ENCODE data around the gene DACT2. TPM values are rescaled to one million over a fixed set of nuclear protein-coding genes. Genes with fewer than 3 reads are reported as not detected.

DACT2 gene
- total RNA-seq, 4 donors from 2014 or later = 0.24 TPM; not detected in 3

DNA sequence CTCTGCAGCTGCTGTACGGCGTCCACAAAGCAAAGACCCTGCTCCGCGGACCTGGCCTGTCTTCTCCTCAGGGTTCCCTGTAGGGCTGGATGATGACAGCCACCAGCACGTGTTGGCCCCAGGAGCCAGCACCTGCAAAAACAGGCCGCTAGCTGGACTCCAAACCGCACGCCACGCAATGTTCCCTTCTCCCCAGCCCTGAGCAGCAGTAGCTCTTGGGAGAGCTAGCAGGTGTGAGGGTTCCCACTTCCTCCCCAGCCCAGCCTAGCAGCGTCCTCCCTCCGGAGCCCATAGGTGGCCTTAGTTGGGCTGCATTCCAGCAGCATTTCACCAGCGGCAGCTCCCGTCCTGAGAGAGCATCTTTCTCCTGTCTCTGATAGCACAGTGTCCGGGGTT is 42.3 kb downstream of the DACT2 start:
- no peak for ATAC-seq
- intact Hi-C loops (cut with DNase I; ENCODE audit: low total_unique reads) (no loop called here), in situ Hi-C loops (cut with MboI; ENCODE audit: low sequenced_read_pairs in 4 of 4) (no loop called here)
- H3K4me1 ChIP-seq = no peaks in the 10 kb centered on the region
- no peak overlapping the region for H3K4me3 ChIP-seq
- no peak for DNase-seq
- TF ChIP-seq, protein P1, sequence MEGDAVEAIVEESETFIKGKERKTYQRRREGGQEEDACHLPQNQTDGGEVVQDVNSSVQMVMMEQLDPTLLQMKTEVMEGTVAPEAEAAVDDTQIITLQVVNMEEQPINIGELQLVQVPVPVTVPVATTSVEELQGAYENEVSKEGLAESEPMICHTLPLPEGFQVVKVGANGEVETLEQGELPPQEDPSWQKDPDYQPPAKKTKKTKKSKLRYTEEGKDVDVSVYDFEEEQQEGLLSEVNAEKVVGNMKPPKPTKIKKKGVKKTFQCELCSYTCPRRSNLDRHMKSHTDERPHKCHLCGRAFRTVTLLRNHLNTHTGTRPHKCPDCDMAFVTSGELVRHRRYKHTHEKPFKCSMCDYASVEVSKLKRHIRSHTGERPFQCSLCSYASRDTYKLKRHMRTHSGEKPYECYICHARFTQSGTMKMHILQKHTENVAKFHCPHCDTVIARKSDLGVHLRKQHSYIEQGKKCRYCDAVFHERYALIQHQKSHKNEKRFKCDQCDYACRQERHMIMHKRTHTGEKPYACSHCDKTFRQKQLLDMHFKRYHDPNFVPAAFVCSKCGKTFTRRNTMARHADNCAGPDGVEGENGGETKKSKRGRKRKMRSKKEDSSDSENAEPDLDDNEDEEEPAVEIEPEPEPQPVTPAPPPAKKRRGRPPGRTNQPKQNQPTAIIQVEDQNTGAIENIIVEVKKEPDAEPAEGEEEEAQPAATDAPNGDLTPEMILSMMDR (IDR thresholded peaks at IDR 0.05 in 4 of 5, conservative IDR thresholded peaks at IDR 0.05 in 1 of 5) = no peak
- no peak for TF ChIP-seq POLR2A (IDR thresholded peaks at IDR 0.05)
- peaks cover 6 to 17% (median 12%) of the 10 kb centered on the region in 3 donors for H3K27me3 ChIP-seq
- H3K9me3 ChIP-seq = no peaks in the 10 kb centered on the region
- H3K27ac ChIP-seq = no peak overlapping the region
- H3K36me3 ChIP-seq = no peaks in the 10 kb centered on the region

DNA sequence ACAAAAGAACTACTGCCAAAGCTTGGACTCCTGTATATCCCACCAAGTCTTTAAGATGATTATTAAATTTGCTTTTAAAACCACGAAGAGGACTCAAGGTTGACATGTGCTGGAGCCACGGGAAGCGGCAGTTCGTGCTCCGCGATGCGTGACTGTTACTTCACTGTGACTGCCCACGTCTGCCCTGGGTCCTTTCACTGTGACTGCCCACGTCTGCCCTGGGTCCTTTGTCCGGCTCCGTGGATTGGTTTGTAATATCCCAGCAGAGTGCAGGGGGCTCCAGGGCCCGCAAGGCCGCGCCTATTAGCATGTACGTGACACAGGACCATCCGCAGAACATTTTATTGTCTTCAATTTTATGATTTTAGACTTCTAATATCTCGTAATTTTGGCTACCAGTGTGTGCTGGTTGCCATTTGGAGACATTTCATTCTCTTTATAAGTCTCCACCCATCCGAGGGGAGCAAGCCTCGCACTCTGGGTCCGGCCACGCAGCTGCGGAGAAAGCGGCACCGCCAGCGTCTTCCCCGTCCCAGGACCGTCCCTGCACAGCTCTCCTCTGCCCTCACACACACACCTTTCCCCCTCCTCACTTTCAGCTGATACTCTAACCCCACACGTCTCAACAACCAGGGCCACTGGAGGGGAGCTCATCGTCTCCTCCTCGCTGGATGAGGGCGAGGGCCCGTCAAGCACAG is 42.9 kb downstream of the DACT2 start:
- ATAC-seq = no peak
- in situ Hi-C loops (cut with MboI; ENCODE audit: low sequenced_read_pairs in 4 of 4) = no loop called here
- no peak for DNase-seq
- peaks cover 6 to 17% (median 12%) of the 10 kb centered on the region in 3 donors for H3K27me3 ChIP-seq
- H3K4me1 ChIP-seq = no peaks in the 10 kb centered on the region
- H3K36me3 ChIP-seq = no peaks in the 10 kb centered on the region
- no peak overlapping the region for H3K27ac ChIP-seq
- intact Hi-C loops (cut with DNase I; ENCODE audit: low total_unique reads) = no loop called here
- TF ChIP-seq, protein P1 (IDR thresholded peaks at IDR 0.05 in 4 of 5, conservative IDR thresholded peaks at IDR 0.05 in 1 of 5) = no peak
- TF ChIP-seq POLR2A (IDR thresholded peaks at IDR 0.05) = no peak
- H3K4me3 ChIP-seq = no peak overlapping the region
- H3K9me3 ChIP-seq = no peaks in the 10 kb centered on the region

DNA sequence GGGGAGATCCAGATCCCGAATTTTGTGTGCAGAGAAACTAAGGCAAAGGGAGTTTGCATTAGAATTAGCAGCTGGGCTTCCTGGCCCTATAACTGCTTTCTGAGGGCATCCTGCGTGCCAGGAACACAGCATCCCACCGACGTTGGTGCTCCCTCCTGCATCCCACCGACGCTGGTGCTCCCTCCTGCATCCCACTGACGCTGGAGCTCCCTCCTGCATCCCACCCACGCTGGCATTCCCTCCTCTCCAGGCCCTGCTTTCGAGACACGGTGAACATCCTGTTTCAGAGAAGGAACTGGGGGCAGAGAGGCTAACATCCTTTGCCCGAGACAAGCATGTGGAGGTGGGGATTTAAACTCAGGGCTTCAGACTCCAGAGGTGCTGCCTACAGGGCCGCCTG is 44.4 kb downstream of the DACT2 start:
- no peak for ATAC-seq
- Histone ChIP-seq H3K36me3 (no peaks in the 10 kb centered on the region), H3K9me3 (no peaks in the 10 kb centered on the region), H3K27me3 (peaks cover 6 to 14% (median 6%) of the 10 kb centered on the region in 3 donors), H3K27ac (no peak overlapping the region), H3K4me3 (no peak overlapping the region), H3K4me1 (no peaks in the 10 kb centered on the region)
- in situ Hi-C loops (cut with MboI; ENCODE audit: low sequenced_read_pairs in 4 of 4) (no loop called here), intact Hi-C loops (cut with DNase I; ENCODE audit: low total_unique reads) (no loop called here)
- TF ChIP-seq POLR2A (IDR thresholded peaks at IDR 0.05) = no peak
- TF ChIP-seq, protein P1 (IDR thresholded peaks at IDR 0.05 in 4 of 5, conservative IDR thresholded peaks at IDR 0.05 in 1 of 5) = no peak
- no peak for DNase-seq

DNA sequence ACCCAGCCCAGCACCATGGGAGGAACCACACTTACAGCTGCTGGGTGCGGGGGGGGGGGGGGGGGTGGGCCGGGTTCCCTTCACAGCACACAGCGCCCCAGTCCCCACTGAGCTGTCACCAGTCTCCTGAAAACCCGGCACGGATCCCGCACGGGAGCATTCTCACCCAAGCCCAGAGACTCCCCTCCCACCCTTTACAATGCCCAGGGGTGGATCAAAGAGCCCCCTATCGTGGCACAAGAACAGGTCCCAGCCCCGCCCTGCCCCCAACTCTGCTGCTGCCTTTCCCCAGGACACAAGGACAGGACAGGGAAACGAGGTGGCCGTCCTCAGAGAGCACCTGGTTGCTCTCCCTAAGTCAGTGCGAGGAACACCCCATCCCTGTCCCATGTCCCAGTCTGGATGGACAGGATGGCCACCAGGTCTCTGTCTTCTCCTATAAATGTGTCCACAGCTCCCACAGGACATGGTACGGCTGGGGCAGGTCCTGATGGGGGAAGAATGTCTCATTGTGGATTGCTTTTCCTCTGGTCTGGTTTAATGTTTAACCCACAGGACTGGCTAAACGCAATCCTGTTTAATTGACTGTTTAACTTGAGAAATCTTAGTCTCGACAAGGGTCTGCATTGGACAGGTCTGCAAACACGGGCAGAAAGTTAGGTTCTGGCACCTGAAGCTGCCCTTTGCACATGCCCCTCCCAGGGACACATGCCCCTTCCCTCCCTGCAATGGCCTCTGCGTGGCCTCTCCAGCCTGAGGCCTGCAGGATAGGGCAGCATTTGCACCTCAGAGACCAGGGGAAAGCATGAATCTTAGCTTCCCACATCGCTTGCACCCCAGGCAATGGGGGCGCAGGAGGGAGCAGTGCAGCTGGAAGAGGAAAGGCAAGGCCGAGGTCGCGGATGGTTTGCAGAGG is 45.3 kb downstream of the DACT2 start:
- Histone ChIP-seq H3K9me3 (no peaks in the 10 kb centered on the region), H3K27ac (no peak overlapping the region), H3K4me3 (no peak overlapping the region), H3K4me1 (no peaks in the 10 kb centered on the region), H3K36me3 (no peaks in the 10 kb centered on the region), H3K27me3 (peaks cover under 1 to 8% (median 6%) of the 10 kb centered on the region in 3 donors)
- DNase-seq (no peak), ATAC-seq (no peak)
- intact Hi-C loops (cut with DNase I; ENCODE audit: low total_unique reads) = no loop called here
- TF ChIP-seq POLR2A (IDR thresholded peaks at IDR 0.05) = no peak
- TF ChIP-seq, protein P1 (IDR thresholded peaks at IDR 0.05 in 4 of 5, conservative IDR thresholded peaks at IDR 0.05 in 1 of 5) = no peak
- in situ Hi-C loops (cut with MboI; ENCODE audit: low sequenced_read_pairs in 4 of 4) = no loop called here

All from gastrocnemius medialis (tissue), 4 donors.